Gastrocnemius medialis (tissue), 4 donors: Measurements from ENCODE around the gene RIPOR1.

Source experiments
- POLR2A ChIP-seq, 2 donors: fragments of 450-650 bp; IDR thresholded peaks; one replicate each; pipeline ENCODE4 v1.6.1; 2017; ENCODE audit warnings: antibody characterized with exemption in 2 of 2, mild to moderate bottlenecking in 2 of 2, moderate library complexity in 2 of 2
- TF ChIP-seq, protein P1 (sequence below), 5 experiments: fragments of 450-650 bp in 3 of 5; fragments of 200-600 bp in 2 of 5; sonication (generic) in 2 of 5; IDR thresholded peaks in 4 of 5; conservative IDR thresholded peaks in 1 of 5; 1 replicate in 4 of 5; 2 replicates in 1 of 5; pipeline ENCODE4 v1.5.1; 2016 to 2019; ENCODE audit warnings: antibody characterized with exemption in 5 of 5, mild to moderate bottlenecking in 3 of 5, moderate library complexity in 3 of 5

DNA sequence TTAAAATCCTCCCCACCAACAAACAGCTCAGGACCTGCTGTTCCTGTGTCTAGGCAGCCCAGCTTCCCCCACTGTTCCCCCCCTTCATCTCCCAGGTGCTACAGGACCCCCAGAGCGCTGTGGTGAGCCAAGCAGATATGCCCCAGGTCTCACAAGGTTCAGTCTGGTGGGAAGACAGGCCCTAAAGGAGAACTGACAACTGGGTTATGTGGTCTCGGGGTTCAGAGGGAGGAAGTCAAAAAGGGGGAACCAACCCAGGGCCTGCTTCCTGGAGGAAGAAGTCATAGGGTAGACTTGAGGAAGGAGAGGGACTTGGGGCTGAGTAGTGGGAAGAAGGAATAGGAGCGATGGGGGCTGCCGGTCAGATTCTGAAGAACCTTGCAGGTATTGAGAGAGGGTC is 2.6 kb downstream of the RIPOR1 start:
- TF ChIP-seq, protein P1, sequence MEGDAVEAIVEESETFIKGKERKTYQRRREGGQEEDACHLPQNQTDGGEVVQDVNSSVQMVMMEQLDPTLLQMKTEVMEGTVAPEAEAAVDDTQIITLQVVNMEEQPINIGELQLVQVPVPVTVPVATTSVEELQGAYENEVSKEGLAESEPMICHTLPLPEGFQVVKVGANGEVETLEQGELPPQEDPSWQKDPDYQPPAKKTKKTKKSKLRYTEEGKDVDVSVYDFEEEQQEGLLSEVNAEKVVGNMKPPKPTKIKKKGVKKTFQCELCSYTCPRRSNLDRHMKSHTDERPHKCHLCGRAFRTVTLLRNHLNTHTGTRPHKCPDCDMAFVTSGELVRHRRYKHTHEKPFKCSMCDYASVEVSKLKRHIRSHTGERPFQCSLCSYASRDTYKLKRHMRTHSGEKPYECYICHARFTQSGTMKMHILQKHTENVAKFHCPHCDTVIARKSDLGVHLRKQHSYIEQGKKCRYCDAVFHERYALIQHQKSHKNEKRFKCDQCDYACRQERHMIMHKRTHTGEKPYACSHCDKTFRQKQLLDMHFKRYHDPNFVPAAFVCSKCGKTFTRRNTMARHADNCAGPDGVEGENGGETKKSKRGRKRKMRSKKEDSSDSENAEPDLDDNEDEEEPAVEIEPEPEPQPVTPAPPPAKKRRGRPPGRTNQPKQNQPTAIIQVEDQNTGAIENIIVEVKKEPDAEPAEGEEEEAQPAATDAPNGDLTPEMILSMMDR (IDR thresholded peaks at IDR 0.05 in 4 of 5, conservative IDR thresholded peaks at IDR 0.05 in 1 of 5) = no peak
- no peak for TF ChIP-seq POLR2A (IDR thresholded peaks at IDR 0.05)
